ENCODE results near the gene CEP57L1. TPM values are rescaled to one million over a fixed set of nuclear protein-coding genes. Genes with fewer than 3 reads are reported as not detected.

The CEP57L1 gene
- total RNA-seq, 1 experiment from 2014 or later, result 8.4 TPM

DNA sequence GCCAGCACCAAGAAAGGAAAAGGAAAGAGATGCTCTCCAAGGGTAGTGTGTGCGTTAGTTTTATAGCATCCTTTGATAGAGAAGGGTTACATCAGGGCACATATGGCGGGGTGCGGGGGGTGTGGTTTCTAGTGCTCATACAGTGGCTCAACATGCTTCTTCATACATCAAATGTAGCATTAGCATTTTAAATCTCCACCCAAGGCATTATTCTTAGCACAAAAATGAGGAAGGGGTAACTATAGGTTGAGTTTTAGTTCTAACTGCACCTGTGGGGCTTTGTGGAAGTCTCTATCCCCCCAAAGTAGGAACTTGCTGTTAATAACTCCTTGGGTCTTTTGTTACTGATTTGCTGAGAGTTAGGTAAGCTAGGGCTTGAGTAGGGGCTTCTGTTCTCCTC lies 89.3 kb downstream of the CEP57L1 start:
- H3K79me2 ChIP-seq (ENCODE audit: insufficient read depth, low read length), result no peaks in the 10 kb centered on the region
- H2BK120ac ChIP-seq (ENCODE audit: low read depth, low read length, poor library complexity, severe bottlenecking), result no peak overlapping the region
- H3K56ac ChIP-seq (ENCODE audit: insufficient read length, low read depth, low read length), result no peak overlapping the region
- H2BK12ac ChIP-seq (ENCODE audit: insufficient read length, low read depth, low read length), result no peak overlapping the region
- no peak overlapping the region for H2BK15ac ChIP-seq (ENCODE audit: low read depth, low read length)
- no peak overlapping the region for H2AK5ac ChIP-seq (ENCODE audit: insufficient read length, low read length)
- no CpG with 5 or more reads among the region's 3 CpGs for WGBS (ENCODE audit: extremely low coverage, insufficient read length, low lambda C conversion rate)
- no peak overlapping the region for H4K91ac ChIP-seq (ENCODE audit: insufficient read length, low read depth, low read length)
- H3K4me2 ChIP-seq (ENCODE audit: insufficient read depth, insufficient read length, low read length), result no peak overlapping the region
- Mint-ChIP-seq H3K36me3 (ENCODE audit: insufficient read depth in 1 of 3, low read depth in 3 of 3) (no peaks in the 10 kb centered on the region), H3K27ac (no peak overlapping the region), H3K27me3 (ENCODE audit: low read depth) (no peaks in the 10 kb centered on the region), H3K9me3 (no peaks in the 10 kb centered on the region), H3K4me3 (no peak overlapping the region), H3K4me1 (peaks cover 11 to 13% of the 10 kb centered on the region in 2 experiments)
- H4K5ac ChIP-seq (ENCODE audit: insufficient read length, low read depth, low read length), result no peak overlapping the region
- TF ChIP-seq, protein P1, sequence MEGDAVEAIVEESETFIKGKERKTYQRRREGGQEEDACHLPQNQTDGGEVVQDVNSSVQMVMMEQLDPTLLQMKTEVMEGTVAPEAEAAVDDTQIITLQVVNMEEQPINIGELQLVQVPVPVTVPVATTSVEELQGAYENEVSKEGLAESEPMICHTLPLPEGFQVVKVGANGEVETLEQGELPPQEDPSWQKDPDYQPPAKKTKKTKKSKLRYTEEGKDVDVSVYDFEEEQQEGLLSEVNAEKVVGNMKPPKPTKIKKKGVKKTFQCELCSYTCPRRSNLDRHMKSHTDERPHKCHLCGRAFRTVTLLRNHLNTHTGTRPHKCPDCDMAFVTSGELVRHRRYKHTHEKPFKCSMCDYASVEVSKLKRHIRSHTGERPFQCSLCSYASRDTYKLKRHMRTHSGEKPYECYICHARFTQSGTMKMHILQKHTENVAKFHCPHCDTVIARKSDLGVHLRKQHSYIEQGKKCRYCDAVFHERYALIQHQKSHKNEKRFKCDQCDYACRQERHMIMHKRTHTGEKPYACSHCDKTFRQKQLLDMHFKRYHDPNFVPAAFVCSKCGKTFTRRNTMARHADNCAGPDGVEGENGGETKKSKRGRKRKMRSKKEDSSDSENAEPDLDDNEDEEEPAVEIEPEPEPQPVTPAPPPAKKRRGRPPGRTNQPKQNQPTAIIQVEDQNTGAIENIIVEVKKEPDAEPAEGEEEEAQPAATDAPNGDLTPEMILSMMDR (conservative IDR thresholded peaks at IDR 0.05), result no peak
- H3K4ac ChIP-seq (ENCODE audit: low read depth, low read length), result no peak overlapping the region
- no peaks in the 10 kb centered on the region for H3K23me2 ChIP-seq (ENCODE audit: insufficient read length, low read depth, low read length, poor library complexity, severe bottlenecking)
- no peaks in the 10 kb centered on the region for H3K27me3 ChIP-seq (ENCODE audit: insufficient read depth, low read length)
- H3K27ac ChIP-seq (ENCODE audit: insufficient read length, low read depth, low read length), result no peak overlapping the region
- H3K23ac ChIP-seq (ENCODE audit: insufficient read length, low read depth, low read length), result no peak overlapping the region
- no peaks in the 10 kb centered on the region for H3K9me3 ChIP-seq (ENCODE audit: control insufficient read depth, low read depth, low read length)
- H4K8ac ChIP-seq (replicated peaks; ENCODE audit: insufficient read length, low read depth, low read length), result no peak overlapping the region
- no peak overlapping the region for H3T11ph ChIP-seq (ENCODE audit: low read length)
- no peak overlapping the region for H3K18ac ChIP-seq (ENCODE audit: insufficient read length, low read depth, low read length)
- DNase-seq, result no peak
- no peak overlapping the region for H2BK5ac ChIP-seq (ENCODE audit: insufficient read length, low read length)
- H3K79me1 ChIP-seq (ENCODE audit: insufficient read depth, low read depth, low read length, poor library complexity, severe bottlenecking), result no peaks in the 10 kb centered on the region
- no peaks in the 10 kb centered on the region; the same call in 1 of the 2 replicates for H3K4me1 ChIP-seq (ENCODE audit: insufficient read depth, low read length)
- H3K14ac ChIP-seq (ENCODE audit: insufficient read depth, low read length), result no peak overlapping the region
- no peak overlapping the region for H2BK20ac ChIP-seq (ENCODE audit: low read depth, low read length, poor library complexity, severe bottlenecking)
- H3K9ac ChIP-seq (ENCODE audit: extremely low read depth, insufficient read length, low read length), result no peak overlapping the region
- H2AFZ ChIP-seq (ENCODE audit: low read length), result no peak overlapping the region
- no peaks in the 10 kb centered on the region for H4K20me1 ChIP-seq (ENCODE audit: control insufficient read depth, insufficient read depth, insufficient read length)
